Type B pancreatic cell (in vitro differentiated cells): Measurements from ENCODE around the gene TAAR2. TPM values are rescaled to one million over a fixed set of nuclear protein-coding genes. Genes with fewer than 3 reads are reported as not detected.

Experiments
- DNase-seq: peaks from one replicate; pipeline ENCODE4 v3.0.0; 2021; ENCODE audit warnings: mixed read lengths; ENCODE audit not compliant: unreplicated experiment; ENCODE audit errors: extremely low spot score
- H3K27ac Mint-ChIP-seq: 2 replicates; pipeline ENCODE4 v1.8.0; 2021; ENCODE audit warnings: mild to moderate bottlenecking, mixed read lengths
- H3K27me3 Mint-ChIP-seq: 2 replicates; pipeline ENCODE4 v1.8.0; 2021; ENCODE audit warnings: mixed read lengths
- H3K36me3 Mint-ChIP-seq: 2 replicates; pipeline ENCODE4 v1.8.0; 2021; ENCODE audit warnings: mixed read lengths
- H3K4me1 Mint-ChIP-seq: one replicate; pipeline ENCODE4 v1.8.0; 2021; ENCODE audit warnings: mixed read lengths; ENCODE audit not compliant: unreplicated experiment
- H3K4me3 Mint-ChIP-seq: 2 replicates; pipeline ENCODE4 v1.8.0; 2021; ENCODE audit warnings: mild to moderate bottlenecking, mixed read lengths
- H3K9me3 Mint-ChIP-seq: 2 replicates; pipeline ENCODE4 v1.8.0; 2021; ENCODE audit warnings: mixed read lengths
- CTCF ChIP-seq: fragments of 200-600 bp; sonication (generic); conservative IDR thresholded peaks from 2 replicates; pipeline ENCODE4 v1.5.0; 2021; ENCODE audit warnings: antibody characterized with exemption, mild to moderate bottlenecking
- total RNA-seq: library from RNA; stranded (reverse); gene quantifications from 2 replicates; pipeline ENCODE4 v1.2.1, GENCODE V29; 2021; ENCODE audit warnings: low replicate concordance

The TAAR2 gene
- total RNA-seq, 1 donor from 2014 or later: not detected

GRCh38 chr6:132634796-132635195 is 10.7 kb upstream of the TAAR2 start:
- no peak for TF ChIP-seq CTCF
- no peak for DNase-seq
- no peak overlapping the region for H3K4me3 Mint-ChIP-seq
- peaks cover 2% of the 10 kb centered on the region for H3K27me3 Mint-ChIP-seq
- H3K4me1 Mint-ChIP-seq: no peaks in the 10 kb centered on the region
- peaks cover 13% of the 10 kb centered on the region for H3K9me3 Mint-ChIP-seq
- H3K36me3 Mint-ChIP-seq: no peaks in the 10 kb centered on the region
- H3K27ac Mint-ChIP-seq: no peak overlapping the region

GRCh38 chr6:132633362-132633761 is 9.3 kb upstream of the TAAR2 start:
- Mint-ChIP-seq H3K4me3 (no peak overlapping the region), H3K9me3 (peaks cover 24% of the 10 kb centered on the region), H3K27ac (no peak overlapping the region), H3K27me3 (peaks cover 2% of the 10 kb centered on the region), H3K36me3 (no peaks in the 10 kb centered on the region), H3K4me1 (no peaks in the 10 kb centered on the region)
- no peak for TF ChIP-seq CTCF
- DNase-seq: no peak

- Mint-ChIP-seq H3K27ac (no peak overlapping the region), H3K9me3 (peaks cover 2% of the 10 kb centered on the region), H3K4me3 (no peak overlapping the region), H3K27me3 (no peaks in the 10 kb centered on the region), H3K4me1 (no peaks in the 10 kb centered on the region), H3K36me3 (no peaks in the 10 kb centered on the region)
- TF ChIP-seq CTCF: no peak
- DNase-seq: no peak
These were observed 799 bp downstream of the TAAR2 start for GRCh38 chr6:132623106-132623845.

GRCh38 chr6:132616677-132617076 is 7.4 kb downstream of the TAAR2 start:
- no peak for TF ChIP-seq CTCF
- no peak overlapping the region for H3K4me3 Mint-ChIP-seq
- H3K27ac Mint-ChIP-seq: no peak overlapping the region
- no peaks in the 10 kb centered on the region for H3K36me3 Mint-ChIP-seq
- no peaks in the 10 kb centered on the region for H3K9me3 Mint-ChIP-seq
- no peaks in the 10 kb centered on the region for H3K4me1 Mint-ChIP-seq
- DNase-seq: no peak
- H3K27me3 Mint-ChIP-seq: no peaks in the 10 kb centered on the region

GRCh38 chr6:132614554-132614953 is 9.5 kb downstream of the TAAR2 start:
- no peaks in the 10 kb centered on the region for H3K4me1 Mint-ChIP-seq
- H3K36me3 Mint-ChIP-seq: no peaks in the 10 kb centered on the region

More at GRCh38 chr6:132614554-132614953, 9.5 kb downstream of the TAAR2 start:
- Mint-ChIP-seq H3K4me3 (no peak overlapping the region), H3K27me3 (no peaks in the 10 kb centered on the region), H3K27ac (no peak overlapping the region), H3K9me3 (no peaks in the 10 kb centered on the region)
- no peak for DNase-seq
- no peak for TF ChIP-seq CTCF
